Mucosa of stomach (tissue), 1 donor: ENCODE data around the gene PTAFR.

Experiments used
- H3K27me3 ChIP-seq: one replicate; pipeline ENCODE4 v1.7.0; 2013; ENCODE audit warnings: mild to moderate bottlenecking, low read length; ENCODE audit not compliant: control insufficient read depth, insufficient read depth
- H3K36me3 ChIP-seq: one replicate; pipeline ENCODE4 v1.7.0; 2013; ENCODE audit warnings: low read length; ENCODE audit not compliant: control insufficient read depth, insufficient read depth
- H3K4me1 ChIP-seq: one replicate; pipeline ENCODE4 v1.7.0; 2013; ENCODE audit warnings: mild to moderate bottlenecking, low read length; ENCODE audit not compliant: control insufficient read depth, insufficient read depth
- H3K4me3 ChIP-seq: one replicate; pipeline ENCODE4 v1.7.0; 2013; ENCODE audit warnings: low read length
- H3K9ac ChIP-seq: one replicate; pipeline ENCODE4 v1.7.0; 2013; ENCODE audit warnings: mild to moderate bottlenecking, low read length, moderate library complexity
- H3K9me3 ChIP-seq: one replicate; pipeline ENCODE4 v1.7.0; 2013; ENCODE audit warnings: mild to moderate bottlenecking, low read length, moderate library complexity; ENCODE audit not compliant: control insufficient read depth
- donor health status: Pancreatic carcinoma.

PTAFR gene

GRCh38 chr1:28172713-28173150 is 3.8 kb downstream of the PTAFR start:
- no peaks in the 10 kb centered on the region for H3K36me3 ChIP-seq
- no peaks in the 10 kb centered on the region for H3K9me3 ChIP-seq
- no peak overlapping the region for H3K4me3 ChIP-seq
- H3K9ac ChIP-seq, result no peak overlapping the region
- H3K27me3 ChIP-seq, result no peaks in the 10 kb centered on the region
- peaks cover 42% of the 10 kb centered on the region for H3K4me1 ChIP-seq

GRCh38 chr1:28171246-28171645 is 5.2 kb downstream of the PTAFR start:
- peaks cover 42% of the 10 kb centered on the region for H3K4me1 ChIP-seq
- H3K27me3 ChIP-seq, result no peaks in the 10 kb centered on the region
- no peak overlapping the region for H3K9ac ChIP-seq
- H3K9me3 ChIP-seq, result no peaks in the 10 kb centered on the region
- no peak overlapping the region for H3K4me3 ChIP-seq
- H3K36me3 ChIP-seq, result no peaks in the 10 kb centered on the region

GRCh38 chr1:28170001-28170596 is 6.4 kb downstream of the PTAFR start:
- Histone ChIP-seq H3K36me3 (no peaks in the 10 kb centered on the region), H3K9me3 (no peaks in the 10 kb centered on the region), H3K9ac (no peak overlapping the region), H3K4me3 (no peak overlapping the region), H3K27me3 (no peaks in the 10 kb centered on the region), H3K4me1 (peaks cover 42% of the 10 kb centered on the region)

- H3K9ac ChIP-seq, result no peak overlapping the region
- no peak overlapping the region for H3K4me3 ChIP-seq
- H3K4me1 ChIP-seq, result peaks cover 20% of the 10 kb centered on the region
Measured at GRCh38 chr1:28163496-28164161, 12.9 kb downstream of the PTAFR start.

GRCh38 chr1:28162151-28162550 is 14.3 kb downstream of the PTAFR start:
- Histone ChIP-seq H3K4me3 (no peak overlapping the region), H3K27me3 (no peaks in the 10 kb centered on the region), H3K9me3 (no peaks in the 10 kb centered on the region), H3K9ac (no peak overlapping the region), H3K36me3 (no peaks in the 10 kb centered on the region), H3K4me1 (peaks cover 20% of the 10 kb centered on the region)

More at GRCh38 chr1:28163496-28164161, 12.9 kb downstream of the PTAFR start:
- H3K36me3 ChIP-seq, result no peaks in the 10 kb centered on the region
- H3K27me3 ChIP-seq, result no peaks in the 10 kb centered on the region
- H3K9me3 ChIP-seq, result no peaks in the 10 kb centered on the region

- Histone ChIP-seq H3K27me3 (no peaks in the 10 kb centered on the region), H3K9me3 (no peaks in the 10 kb centered on the region), H3K36me3 (no peaks in the 10 kb centered on the region), H3K4me3 (no peak overlapping the region), H3K9ac (no peak overlapping the region), H3K4me1 (peaks cover 20% of the 10 kb centered on the region)
Measured at GRCh38 chr1:28161751-28162150, 14.7 kb downstream of the PTAFR start.

GRCh38 chr1:28160782-28161266 is 15.7 kb downstream of the PTAFR start:
- H3K36me3 ChIP-seq, result no peaks in the 10 kb centered on the region
- H3K4me1 ChIP-seq, result peaks cover 20% of the 10 kb centered on the region
- peak overlapping the region; percentile 19 for H3K9ac ChIP-seq
- no peaks in the 10 kb centered on the region for H3K9me3 ChIP-seq
- no peak overlapping the region for H3K4me3 ChIP-seq
- H3K27me3 ChIP-seq, result no peaks in the 10 kb centered on the region

- H3K36me3 ChIP-seq, result no peaks in the 10 kb centered on the region
- no peak overlapping the region for H3K4me3 ChIP-seq
- H3K9me3 ChIP-seq, result no peaks in the 10 kb centered on the region
- H3K9ac ChIP-seq, result no peak overlapping the region
- no peaks in the 10 kb centered on the region for H3K27me3 ChIP-seq
- peaks cover 20% of the 10 kb centered on the region for H3K4me1 ChIP-seq
Measured at GRCh38 chr1:28159680-28160079, 16.8 kb downstream of the PTAFR start.

- peaks cover 20% of the 10 kb centered on the region for H3K4me1 ChIP-seq
- H3K27me3 ChIP-seq, result no peaks in the 10 kb centered on the region
- H3K36me3 ChIP-seq, result no peaks in the 10 kb centered on the region
- no peak overlapping the region for H3K4me3 ChIP-seq
- H3K9ac ChIP-seq, result no peak overlapping the region
- no peaks in the 10 kb centered on the region for H3K9me3 ChIP-seq
Measured at GRCh38 chr1:28159243-28159642, 17.2 kb downstream of the PTAFR start.

- Histone ChIP-seq H3K9me3 (no peaks in the 10 kb centered on the region), H3K36me3 (no peaks in the 10 kb centered on the region), H3K9ac (no peak overlapping the region), H3K4me1 (peaks cover 16% of the 10 kb centered on the region), H3K4me3 (no peak overlapping the region), H3K27me3 (no peaks in the 10 kb centered on the region)
Measured at GRCh38 chr1:28157894-28158293, 18.6 kb downstream of the PTAFR start.

GRCh38 chr1:28156821-28157220 is 19.7 kb downstream of the PTAFR start:
- Histone ChIP-seq H3K36me3 (no peaks in the 10 kb centered on the region), H3K4me1 (peaks cover 17% of the 10 kb centered on the region), H3K4me3 (no peak overlapping the region), H3K27me3 (no peaks in the 10 kb centered on the region), H3K9me3 (no peaks in the 10 kb centered on the region), H3K9ac (no peak overlapping the region)

- Histone ChIP-seq H3K9me3 (no peaks in the 10 kb centered on the region), H3K9ac (no peak overlapping the region), H3K36me3 (no peaks in the 10 kb centered on the region), H3K27me3 (no peaks in the 10 kb centered on the region), H3K4me1 (peaks cover 9% of the 10 kb centered on the region), H3K4me3 (no peak overlapping the region)
Measured at GRCh38 chr1:28155628-28156027, 20.9 kb downstream of the PTAFR start.
